Gastrocnemius medialis (tissue), 4 donors: Measurements from ENCODE around the gene ADRA2A. TPM values are rescaled to one million over a fixed set of nuclear protein-coding genes. Genes with fewer than 3 reads are reported as not detected.

Source experiments
- ATAC-seq, 2 donors: fragments of 150-250 bp; one replicate each; pipeline ENCODE4 v1.9.1; 2016
- DNase-seq, 2 donors: peaks; one replicate each; pipeline ENCODE4 v3.0.0-alpha.2; 2019
- H3K27ac ChIP-seq, 4 donors: fragments of 200-600 bp; sonication (generic); 1 replicate in 1 of 4; 2 replicates in 3 of 4; pipeline ENCODE4 v1.5.1; 2016 to 2018; ENCODE audit warnings: mild to moderate bottlenecking in 2 of 4, moderate library complexity in 1 of 4
- H3K27me3 ChIP-seq, 3 donors: fragments of 200-600 bp; sonication (generic) in 2 of 3; 1 replicate in 1 of 3; 2 replicates in 2 of 3; pipeline versions ENCODE4 v1.5.1 to v1.6.0; 2016 to 2019; ENCODE audit warnings: mild to moderate bottlenecking in 1 of 3, moderate library complexity in 1 of 3
- H3K36me3 ChIP-seq, 2 donors: fragments of 200-600 bp; sonication (generic) in 1 of 2; one replicate each; pipeline ENCODE4 v1.5.1; 2017 to 2018
- H3K4me1 ChIP-seq, 2 donors: fragments of 200-600 bp; sonication (generic) in 1 of 2; one replicate each; pipeline ENCODE4 v1.5.1; 2016 to 2017; ENCODE audit warnings: mild to moderate bottlenecking in 2 of 2
- H3K4me3 ChIP-seq, 4 donors: fragments of 200-600 bp; sonication (generic) in 3 of 4; 1 replicate in 1 of 4; 2 replicates in 3 of 4; pipeline ENCODE4 v1.5.1; 2016 to 2019; ENCODE audit warnings: mild to moderate bottlenecking in 2 of 4
- H3K9me3 ChIP-seq, 3 donors: fragments of 200-600 bp; sonication (generic) in 2 of 3; 1 replicate in 1 of 3; 2 replicates in 2 of 3; pipeline ENCODE4 v1.5.1; 2016 to 2019
- CTCF ChIP-seq, 5 experiments: fragments of 450-650 bp in 3 of 5; fragments of 200-600 bp in 2 of 5; sonication (generic) in 2 of 5; IDR thresholded peaks in 4 of 5; conservative IDR thresholded peaks in 1 of 5; 1 replicate in 4 of 5; 2 replicates in 1 of 5; pipeline ENCODE4 v1.5.1; 2016 to 2019; ENCODE audit warnings: antibody characterized with exemption in 5 of 5, mild to moderate bottlenecking in 3 of 5, moderate library complexity in 3 of 5
- POLR2A ChIP-seq, 2 donors: fragments of 450-650 bp; IDR thresholded peaks; one replicate each; pipeline ENCODE4 v1.6.1; 2017; ENCODE audit warnings: antibody characterized with exemption in 2 of 2, mild to moderate bottlenecking in 2 of 2, moderate library complexity in 2 of 2
- in situ Hi-C, 4 donors: fragments of 200-750 bp; cut with MboI; loops; one replicate each; pipeline versions ENCODE4 v1.15.0 to v1.8.0; 2017; ENCODE audit warnings: low sequenced_read_pairs in 4 of 4
- intact Hi-C: fragments of 100-400 bp; cut with DNase I; formaldehyde crosslinking; loops from one replicate; pipeline ENCODE4 v1.15.1; 2023; ENCODE audit warnings: low total_unique reads
- total RNA-seq, 4 donors: library from RNA; depleted of rRNA; stranded (reverse); fragments of >200 nt; gene quantifications; one replicate each; pipeline versions ENCODE4 v1.1.0 to v1.2.3, GENCODE V29; 2016

Gene ADRA2A
- total RNA-seq, 4 donors from 2014 or later, result 0.19 to 0.94 (median 0.36) TPM

- no peak for ATAC-seq
- TF ChIP-seq CTCF (IDR thresholded peaks at IDR 0.05 in 4 of 5, conservative IDR thresholded peaks at IDR 0.05 in 1 of 5), result no peak
- no peak for TF ChIP-seq POLR2A (IDR thresholded peaks at IDR 0.05)
- in situ Hi-C loops, result no loop called here
- no peak for DNase-seq
- H3K4me3 ChIP-seq, result no peak overlapping the region
- H3K27ac ChIP-seq, result no peak overlapping the region
- no peaks in the 10 kb centered on the region for H3K27me3 ChIP-seq
- H3K9me3 ChIP-seq, result no peaks in the 10 kb centered on the region
- H3K4me1 ChIP-seq, result peaks cover 4 to 12% of the 10 kb centered on the region in 2 donors
- no peaks in the 10 kb centered on the region for H3K36me3 ChIP-seq
- intact Hi-C loops, result no loop called here
Observed at GRCh38 chr10:111125102-111125501, 48.3 kb downstream of the ADRA2A start.

GRCh38 chr10:111126077-111126476 lies 49.2 kb downstream of the ADRA2A start:
- Histone ChIP-seq H3K36me3 (no peaks in the 10 kb centered on the region), H3K27ac (no peak overlapping the region), H3K9me3 (no peaks in the 10 kb centered on the region), H3K4me3 (no peak overlapping the region), H3K27me3 (no peaks in the 10 kb centered on the region), H3K4me1 (peaks cover 4 to 12% of the 10 kb centered on the region in 2 donors)
- intact Hi-C loops (no loop called here), in situ Hi-C loops (no loop called here)
- TF ChIP-seq POLR2A (IDR thresholded peaks at IDR 0.05), result no peak
- TF ChIP-seq CTCF (IDR thresholded peaks at IDR 0.05 in 4 of 5, conservative IDR thresholded peaks at IDR 0.05 in 1 of 5), result no peak
- ATAC-seq (no peak), DNase-seq (no peak)

- Histone ChIP-seq H3K27ac (no peak overlapping the region), H3K9me3 (no peaks in the 10 kb centered on the region), H3K4me3 (no peak overlapping the region), H3K27me3 (no peaks in the 10 kb centered on the region), H3K4me1 (peaks cover 4 to 12% of the 10 kb centered on the region in 2 donors), H3K36me3 (no peaks in the 10 kb centered on the region)
- intact Hi-C loops, result no loop called here
- in situ Hi-C loops, result no loop called here
- ATAC-seq, result no peak
- DNase-seq, result no peak
- no peak for TF ChIP-seq POLR2A (IDR thresholded peaks at IDR 0.05)
- TF ChIP-seq CTCF (IDR thresholded peaks at IDR 0.05 in 4 of 5, conservative IDR thresholded peaks at IDR 0.05 in 1 of 5), result no peak
Observed at GRCh38 chr10:111127081-111127848, 50.4 kb downstream of the ADRA2A start.

GRCh38 chr10:111128331-111129180 lies 51.7 kb downstream of the ADRA2A start:
- in situ Hi-C loops, result no loop called here
- ATAC-seq (peak; percentile 89 to 98), DNase-seq (peak; percentile 25 to 69)

More at GRCh38 chr10:111128331-111129180, 51.7 kb downstream of the ADRA2A start:
- H3K27ac ChIP-seq, result peak overlapping the region; percentile 42 to 68 (median 61)
- no peak for TF ChIP-seq POLR2A (IDR thresholded peaks at IDR 0.05)
- TF ChIP-seq CTCF (IDR thresholded peaks at IDR 0.05 in 4 of 5, conservative IDR thresholded peaks at IDR 0.05 in 1 of 5), result no peak
- no peaks in the 10 kb centered on the region for H3K36me3 ChIP-seq
- no peaks in the 10 kb centered on the region for H3K9me3 ChIP-seq
- H3K27me3 ChIP-seq, result peaks cover 0 to 4% (median 0%) of the 10 kb centered on the region in 3 donors
- H3K4me1 ChIP-seq, result peaks cover 4 to 12% of the 10 kb centered on the region in 2 donors
- intact Hi-C loops, result no loop called here
- H3K4me3 ChIP-seq, result peak overlapping the region; percentile 41 to 55 (median 52)
